ENCODE measurements around the gene HSP90B1. TPM values are rescaled to one million over a fixed set of nuclear protein-coding genes. Genes with fewer than 3 reads are reported as not detected.

HSP90B1 gene
- polyA plus RNA-seq (ENCODE audit: insufficient read length in 12 of 12) = 100 to 1,000 TPM in 11 of 12 donors, not detected in 1; 267 to 600 (median 422) TPM
- long read RNA-seq, donor 1, transcript HSP90B1-201 (18 exons, 2,858 nt) = major isoform, 31 of 563 reads
- long read RNA-seq, donor 1, transcript HSP90B1-204 (2 exons, 839 nt) = minor isoform, 11 of 563 reads
- long read RNA-seq, donor 1, partial matches to known transcripts = 491 of 563 reads
- long read RNA-seq, donor 1, other reads (novel, unspliced or antisense) = 28 of 563 reads
- long read RNA-seq, donor 2, transcript HSP90B1-201 (18 exons, 2,858 nt) = major isoform, 26 of 181 reads
- long read RNA-seq, donor 2, partial matches to known transcripts = 138 of 181 reads
- long read RNA-seq, donor 2, other reads (novel, unspliced or antisense) = 15 of 181 reads
- long read RNA-seq, donor 3, transcript HSP90B1-201 (18 exons, 2,858 nt) = major isoform, 13 of 71 reads
- long read RNA-seq, donor 3, partial matches to known transcripts = 57 of 71 reads
- long read RNA-seq, donor 3, other reads (novel, unspliced or antisense) = 0 of 71 reads
- long read RNA-seq, donor 4, transcript HSP90B1-201 (18 exons, 2,858 nt) = major isoform, 7 of 72 reads
- long read RNA-seq, donor 4, partial matches to known transcripts = 65 of 72 reads
- long read RNA-seq, donor 4, other reads (novel, unspliced or antisense) = 0 of 72 reads
- long read RNA-seq, donor 5 = 0 reads
- long read RNA-seq, donor 6, transcript HSP90B1-201 (18 exons, 2,858 nt) = major isoform, 15 of 142 reads
- long read RNA-seq, donor 6, partial matches to known transcripts = 124 of 142 reads
- long read RNA-seq, donor 6, other reads (novel, unspliced or antisense) = 0 of 142 reads
- long read RNA-seq, donor 7, transcript HSP90B1-201 (18 exons, 2,858 nt) = major isoform, 15 of 89 reads
- long read RNA-seq, donor 7, partial matches to known transcripts = 70 of 89 reads
- long read RNA-seq, donor 7, other reads (novel, unspliced or antisense) = 0 of 89 reads
- long read RNA-seq, donor 8, transcript HSP90B1-201 (18 exons, 2,858 nt) = major isoform, 31 of 143 reads
- long read RNA-seq, donor 8, partial matches to known transcripts = 96 of 143 reads
- long read RNA-seq, donor 8, other reads (novel, unspliced or antisense) = 15 of 143 reads
- long read RNA-seq, donor 9, transcript HSP90B1-201 (18 exons, 2,858 nt) = major isoform, 14 of 149 reads
- long read RNA-seq, donor 9, partial matches to known transcripts = 131 of 149 reads
- long read RNA-seq, donor 9, other reads (novel, unspliced or antisense) = 0 of 149 reads
- long read RNA-seq, donor 10, transcript HSP90B1-201 (18 exons, 2,858 nt) = major isoform, 20 of 151 reads
- long read RNA-seq, donor 10, partial matches to known transcripts = 117 of 151 reads
- long read RNA-seq, donor 10, other reads (novel, unspliced or antisense) = 12 of 151 reads
- long read RNA-seq, donor 11, transcript HSP90B1-201 (18 exons, 2,858 nt) = major isoform, 31 of 284 reads
- long read RNA-seq, donor 11, transcript HSP90B1-204 (2 exons, 839 nt) = minor isoform, 8 of 284 reads
- long read RNA-seq, donor 11, partial matches to known transcripts = 201 of 284 reads
- long read RNA-seq, donor 11, other reads (novel, unspliced or antisense) = 43 of 284 reads

GRCh38 chr12:103930034-103930786, at the start of gene HSP90B1:
HSP90B1 (plus strand) TSS chr12:103930410; CDS start chr12:103930516, 106 bp downstream.
- peak; percentile 100 for DNase-seq

- no peak for DNase-seq
Measured at GRCh38 chr12:103881261-103881660, 48.9 kb upstream of the HSP90B1 start.

GRCh38 chr12:103882861-103883596, 47.2 kb upstream of the HSP90B1 start:
- no peak for DNase-seq

GRCh38 chr12:103883908-103884307, 46.3 kb upstream of the HSP90B1 start:
- DNase-seq = no peak

GRCh38 chr12:103884316-103884715, 45.9 kb upstream of the HSP90B1 start:
- DNase-seq = peak; percentile 33

- no peak for DNase-seq
Measured at GRCh38 chr12:103886195-103886797, 43.9 kb upstream of the HSP90B1 start.

GRCh38 chr12:103887738-103888137, 42.5 kb upstream of the HSP90B1 start:
- no peak for DNase-seq

GRCh38 chr12:103897316-103897715, 32.9 kb upstream of the HSP90B1 start:
- no peak for DNase-seq

GRCh38 chr12:103901518-103902173, 28.6 kb upstream of the HSP90B1 start:
- no peak for DNase-seq

- no peak for DNase-seq
Measured at GRCh38 chr12:103903993-103904392, 26.2 kb upstream of the HSP90B1 start.

- no peak for DNase-seq
Measured at GRCh38 chr12:103905730-103906349, 24.4 kb upstream of the HSP90B1 start.

GRCh38 chr12:103908246-103908541, 22.0 kb upstream of the HSP90B1 start:
- DNase-seq = no peak

- no peak for DNase-seq
Measured at GRCh38 chr12:103908877-103909276, 21.3 kb upstream of the HSP90B1 start.

- DNase-seq = no peak
Measured at GRCh38 chr12:103909811-103910210, 20.4 kb upstream of the HSP90B1 start.

GRCh38 chr12:103912069-103912468, 18.1 kb upstream of the HSP90B1 start:
- no peak for DNase-seq

- DNase-seq = no peak
Measured at GRCh38 chr12:103913100-103913499, 17.1 kb upstream of the HSP90B1 start.

- no peak for DNase-seq
Measured at GRCh38 chr12:103915306-103915705, 14.9 kb upstream of the HSP90B1 start.

GRCh38 chr12:103917873-103918272, 12.3 kb upstream of the HSP90B1 start:
- DNase-seq = no peak
